NB4 (cell line): Measurements from ENCODE around the gene KLHL8.

Experiments used
- CTCF ChIP-seq: IDR thresholded peaks from one replicate; pipeline ENCODE4 v1.5.1; 2012; ENCODE audit warnings: low read depth, low read length
- MYC ChIP-seq: IDR thresholded peaks from 2 replicates; pipeline ENCODE4 v1.6.1; 2011; ENCODE audit warnings: low read depth, low read length
- POLR2A ChIP-seq: IDR thresholded peaks from 2 replicates; pipeline ENCODE4 v1.6.1; 2011; ENCODE audit warnings: mild to moderate bottlenecking; ENCODE audit not compliant: insufficient read length; ENCODE audit errors: extremely low read depth
- TF ChIP-seq, protein P1 (sequence below): IDR thresholded peaks from 2 replicates; pipeline ENCODE4 v1.6.1; 2011; ENCODE audit warnings: low read depth, low read length

DNA sequence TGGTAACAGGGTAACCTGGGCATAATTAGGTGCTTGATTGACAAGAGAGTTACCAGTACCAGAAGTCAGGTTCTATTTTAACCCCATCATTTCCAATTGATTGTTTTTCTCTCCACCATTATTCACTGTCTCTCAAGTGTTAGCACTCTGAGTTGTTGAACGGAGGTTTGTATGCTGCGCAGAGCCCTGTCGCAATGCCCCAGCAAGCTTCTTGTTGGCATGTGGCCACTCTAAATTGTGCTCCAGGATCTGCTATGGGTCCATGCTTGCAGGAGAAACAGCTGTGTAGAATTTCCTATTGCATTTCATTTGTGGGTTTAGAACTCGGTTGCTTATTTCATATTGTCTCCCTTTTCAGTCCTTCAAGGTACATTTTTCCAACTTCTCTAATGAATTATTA is 98.2 kb downstream of the KLHL8 start:
- TF ChIP-seq POLR2A (no peak), CTCF (no peak), MYC (no peak)
- TF ChIP-seq, protein P1, sequence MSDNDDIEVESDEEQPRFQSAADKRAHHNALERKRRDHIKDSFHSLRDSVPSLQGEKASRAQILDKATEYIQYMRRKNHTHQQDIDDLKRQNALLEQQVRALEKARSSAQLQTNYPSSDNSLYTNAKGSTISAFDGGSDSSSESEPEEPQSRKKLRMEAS = no peak
